Liver (tissue), 9 donors: Measurements from ENCODE around the gene PSMB3. TPM values are rescaled to one million over a fixed set of nuclear protein-coding genes. Genes with fewer than 3 reads are reported as not detected.

Experiments used
- DNase-seq: peaks from one replicate; pipeline ENCODE4 v3.0.0-alpha.2; 2017; ENCODE audit warnings: low spot score
- H3K27ac ChIP-seq, 2 donors: one replicate each; pipeline ENCODE4 v1.7.0; 2013; ENCODE audit warnings: inconsistent platforms in 2 of 2, low read length in 2 of 2, control low read depth in 1 of 2, low read depth in 1 of 2, mild to moderate bottlenecking in 1 of 2
- H3K27me3 ChIP-seq, 4 donors: one replicate each; pipeline versions ENCODE4 v1.6.1 to v1.7.0; 2013; ENCODE audit warnings: low read length in 3 of 4, inconsistent platforms in 1 of 4, mild to moderate bottlenecking in 1 of 4, moderate library complexity in 1 of 4; ENCODE audit not compliant: control insufficient read depth in 4 of 4, insufficient read depth in 4 of 4
- H3K36me3 ChIP-seq, 4 donors: one replicate each; pipeline versions ENCODE4 v1.6.1 to v1.7.0; 2013; ENCODE audit warnings: low read length in 3 of 4, mild to moderate bottlenecking in 3 of 4, low read depth in 1 of 4, moderate library complexity in 1 of 4; ENCODE audit not compliant: control insufficient read depth in 4 of 4, insufficient read depth in 3 of 4
- H3K4me1 ChIP-seq, 4 donors: one replicate each; pipeline versions ENCODE4 v1.6.1 to v1.7.0; 2013; ENCODE audit warnings: low read length in 3 of 4, mild to moderate bottlenecking in 3 of 4, moderate library complexity in 1 of 4; ENCODE audit not compliant: control insufficient read depth in 4 of 4, insufficient read depth in 4 of 4
- H3K4me3 ChIP-seq, 3 donors: one replicate each; pipeline versions ENCODE4 v1.6.1 to v1.7.0; 2013; ENCODE audit warnings: low read length in 3 of 3, control low read depth in 1 of 3, low read depth in 1 of 3, mild to moderate bottlenecking in 1 of 3
- H3K9ac ChIP-seq, 2 donors: one replicate each; pipeline ENCODE4 v1.7.0; 2013; ENCODE audit warnings: low read length in 2 of 2, mild to moderate bottlenecking in 2 of 2, moderate library complexity in 2 of 2, control low read depth in 1 of 2, low read depth in 1 of 2
- H3K9me3 ChIP-seq, 4 donors: one replicate each; pipeline versions ENCODE4 v1.6.1 to v1.7.0; 2013; ENCODE audit warnings: low read length in 3 of 4; ENCODE audit not compliant: control insufficient read depth in 4 of 4
- EGR1 ChIP-seq, 2 donors: IDR thresholded peaks; 2 replicates each; pipeline ENCODE4 v1.6.1; 2016 to 2018; ENCODE audit warnings: antibody characterized with exemption in 2 of 2, low read depth in 2 of 2
- FOXA2 ChIP-seq: IDR thresholded peaks from 2 replicates; pipeline ENCODE4 v1.6.1; 2016; ENCODE audit warnings: antibody characterized with exemption
- GABPA ChIP-seq, 2 donors: IDR thresholded peaks in 1 of 2; conservative IDR thresholded peaks in 1 of 2; 2 replicates each; pipeline ENCODE4 v1.6.1; 2016; ENCODE audit warnings: antibody characterized with exemption in 2 of 2, mild to moderate bottlenecking in 1 of 2, moderate library complexity in 1 of 2
- HNF4G ChIP-seq: IDR thresholded peaks from 2 replicates; pipeline ENCODE4 v1.6.1; 2016; ENCODE audit warnings: antibody characterized with exemption
- JUND ChIP-seq, 2 donors: IDR thresholded peaks; 2 replicates each; pipeline ENCODE4 v1.6.1; 2016; ENCODE audit warnings: antibody characterized with exemption in 2 of 2
- NR2F2 ChIP-seq: IDR thresholded peaks from 2 replicates; pipeline ENCODE4 v1.6.1; 2016; ENCODE audit warnings: antibody characterized with exemption
- RAD21 ChIP-seq, 2 donors: IDR thresholded peaks; 2 replicates each; pipeline ENCODE4 v1.6.1; 2016; ENCODE audit warnings: antibody characterized with exemption in 2 of 2, mild to moderate bottlenecking in 2 of 2
- RXRA ChIP-seq, 2 donors: IDR thresholded peaks; 2 replicates each; pipeline ENCODE4 v1.6.1; 2017 to 2018; ENCODE audit warnings: antibody characterized with exemption in 2 of 2, mild to moderate bottlenecking in 1 of 2
- SP1 ChIP-seq: IDR thresholded peaks from 2 replicates; pipeline ENCODE4 v1.6.1; 2018; ENCODE audit warnings: antibody characterized with exemption, mild to moderate bottlenecking
- YY1 ChIP-seq: IDR thresholded peaks from 2 replicates; pipeline ENCODE4 v1.6.1; 2016; ENCODE audit warnings: antibody characterized with exemption, mild to moderate bottlenecking
- WGBS: extraction: QIAGEN DNeasy Blood & Tissue Kit; methylation state at CpG from one replicate; pipeline ENCODE4 v1.1.7; 2013; 5-methylcytosine and 5-hydroxymethylcytosine counted together
- polyA plus RNA-seq, 2 donors: library from polyadenylated mRNA; stranded (reverse) in 1 of 2; unstranded in 1 of 2; fragments of 200-250 nt in 1 of 2; fragments of >200 nt in 1 of 2; fragmentation: Nextera tagmentation in 1 of 2; extraction: Ambion mirVana in 1 of 2; gene quantifications; one replicate each; pipeline versions ENCODE4 v1.2.1 to v1.2.3, GENCODE V29; 2013 to 2015
- total RNA-seq, 2 donors: library from RNA; depleted of rRNA; stranded (reverse); fragments of >200 nt; gene quantifications; one replicate each; pipeline ENCODE4 v1.2.3, GENCODE V29; 2014
- TF ChIP-seq, protein P1 (sequence below): IDR thresholded peaks from 2 replicates; pipeline ENCODE4 v1.6.1; 2016; ENCODE audit warnings: antibody characterized with exemption
- TF ChIP-seq, protein P2 (sequence below): IDR thresholded peaks from 2 replicates; pipeline ENCODE4 v1.6.1; 2016; ENCODE audit warnings: antibody characterized with exemption
- TF ChIP-seq, protein P3 (sequence below): IDR thresholded peaks from 2 replicates; pipeline ENCODE4 v1.6.1; 2016; ENCODE audit warnings: antibody characterized with exemption
- TF ChIP-seq, protein P4 (sequence below): fragments of 150-350 bp; IDR thresholded peaks from 2 replicates; pipeline ENCODE4 v1.5.1; 2017; ENCODE audit warnings: improper control_type of control experiment, low read depth, low read length; ENCODE audit not compliant: missing input control
- TF ChIP-seq, protein P5 (sequence below): IDR thresholded peaks from 2 replicates; pipeline ENCODE4 v1.6.1; 2016; ENCODE audit warnings: antibody characterized with exemption, mild to moderate bottlenecking
- donor health status: healthy.
- donor health status: healthy.
- donor health status: healthy.
- donor health status: healthy.
- donor health status: healthy.

The PSMB3 gene
- total and polyA plus RNA-seq, 4 donors, result 121 to 279 (median 169) TPM

DNA sequence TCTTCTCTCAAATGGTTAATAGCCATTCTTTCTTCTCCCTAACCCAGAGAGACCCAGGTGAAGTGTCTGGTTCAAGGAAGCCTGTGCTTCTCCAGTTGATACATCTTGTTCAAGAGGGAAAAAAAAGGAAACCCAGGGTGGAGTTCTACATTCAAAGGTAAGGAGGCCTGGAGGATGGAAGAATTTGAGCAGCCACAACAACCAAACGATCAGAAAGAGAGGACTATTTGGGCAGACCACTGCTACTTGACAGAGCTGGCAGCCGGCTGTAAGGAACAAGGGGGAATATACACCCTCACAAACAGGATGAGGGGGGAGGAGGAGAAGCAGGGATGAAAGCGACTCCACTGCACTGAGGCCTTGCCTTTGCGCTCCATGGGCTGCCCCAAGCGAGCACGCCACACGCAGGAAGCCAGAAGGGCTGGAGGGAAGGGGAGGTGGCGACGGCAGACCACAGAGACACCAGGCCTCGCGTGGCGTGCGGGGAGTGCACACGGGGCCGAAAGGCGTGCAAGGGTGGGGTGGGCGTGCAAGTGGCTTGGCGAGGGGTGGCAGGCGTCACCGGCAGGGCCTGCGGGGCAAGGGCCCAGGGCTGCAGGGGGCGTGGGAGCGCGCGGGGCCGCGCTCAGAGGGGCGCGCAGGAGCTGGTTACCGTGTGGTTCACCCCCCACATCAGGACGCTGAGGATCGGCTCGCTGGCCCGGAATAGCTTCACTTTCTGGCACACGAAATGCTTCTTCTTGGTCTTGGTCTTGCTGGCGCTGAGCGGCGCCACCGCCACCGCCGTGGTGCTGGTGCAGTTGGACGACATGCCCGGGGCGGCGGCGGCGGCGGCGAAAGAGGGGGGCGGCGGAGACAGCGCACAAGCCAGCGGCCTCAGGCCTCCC lies 46.3 kb downstream of the PSMB3 start:
- Histone ChIP-seq H3K9ac (peak overlapping the region; percentile 54 to 81), H3K27ac (peak overlapping the region; percentile 79 to 90), H3K27me3 (no peaks in the 10 kb centered on the region), H3K4me3 (peak overlapping the region; percentile 82 to 89 (median 82)), H3K36me3 (peaks cover 9 to 25% (median 23%) of the 10 kb centered on the region in 4 donors), H3K9me3 (no peaks in the 10 kb centered on the region), H3K4me1 (peaks cover 4 to 37% (median 26%) of the 10 kb centered on the region in 4 donors)
- WGBS, result under 1% methylated on average over 53 of the region's 53 CpGs
- TF ChIP-seq, protein P1, sequence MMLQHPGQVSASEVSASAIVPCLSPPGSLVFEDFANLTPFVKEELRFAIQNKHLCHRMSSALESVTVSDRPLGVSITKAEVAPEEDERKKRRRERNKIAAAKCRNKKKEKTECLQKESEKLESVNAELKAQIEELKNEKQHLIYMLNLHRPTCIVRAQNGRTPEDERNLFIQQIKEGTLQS, result no peak
- TF ChIP-seq SP1 (no peak), GABPA (IDR thresholded peaks at IDR 0.05 in 1 of 2, conservative IDR thresholded peaks at IDR 0.05 in 1 of 2) (no peak), JUND (IDR thresholded peaks at IDR 0.05) (no peak), FOXA2 (no peak), EGR1 (IDR thresholded peaks at IDR 0.05; ENCODE audit: low read depth in 2 of 2) (no peak), RAD21 (IDR thresholded peaks at IDR 0.05) (no peak), RXRA (IDR thresholded peaks at IDR 0.05) (no peak)
- TF ChIP-seq, protein P2, sequence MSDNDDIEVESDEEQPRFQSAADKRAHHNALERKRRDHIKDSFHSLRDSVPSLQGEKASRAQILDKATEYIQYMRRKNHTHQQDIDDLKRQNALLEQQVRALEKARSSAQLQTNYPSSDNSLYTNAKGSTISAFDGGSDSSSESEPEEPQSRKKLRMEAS, result no peak
- TF ChIP-seq, protein P3, sequence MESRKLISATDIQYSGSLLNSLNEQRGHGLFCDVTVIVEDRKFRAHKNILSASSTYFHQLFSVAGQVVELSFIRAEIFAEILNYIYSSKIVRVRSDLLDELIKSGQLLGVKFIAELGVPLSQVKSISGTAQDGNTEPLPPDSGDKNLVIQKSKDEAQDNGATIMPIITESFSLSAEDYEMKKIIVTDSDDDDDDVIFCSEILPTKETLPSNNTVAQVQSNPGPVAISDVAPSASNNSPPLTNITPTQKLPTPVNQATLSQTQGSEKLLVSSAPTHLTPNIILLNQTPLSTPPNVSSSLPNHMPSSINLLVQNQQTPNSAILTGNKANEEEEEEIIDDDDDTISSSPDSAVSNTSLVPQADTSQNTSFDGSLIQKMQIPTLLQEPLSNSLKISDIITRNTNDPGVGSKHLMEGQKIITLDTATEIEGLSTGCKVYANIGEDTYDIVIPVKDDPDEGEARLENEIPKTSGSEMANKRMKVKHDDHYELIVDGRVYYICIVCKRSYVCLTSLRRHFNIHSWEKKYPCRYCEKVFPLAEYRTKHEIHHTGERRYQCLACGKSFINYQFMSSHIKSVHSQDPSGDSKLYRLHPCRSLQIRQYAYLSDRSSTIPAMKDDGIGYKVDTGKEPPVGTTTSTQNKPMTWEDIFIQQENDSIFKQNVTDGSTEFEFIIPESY, result no peak
- TF ChIP-seq, protein P4, sequence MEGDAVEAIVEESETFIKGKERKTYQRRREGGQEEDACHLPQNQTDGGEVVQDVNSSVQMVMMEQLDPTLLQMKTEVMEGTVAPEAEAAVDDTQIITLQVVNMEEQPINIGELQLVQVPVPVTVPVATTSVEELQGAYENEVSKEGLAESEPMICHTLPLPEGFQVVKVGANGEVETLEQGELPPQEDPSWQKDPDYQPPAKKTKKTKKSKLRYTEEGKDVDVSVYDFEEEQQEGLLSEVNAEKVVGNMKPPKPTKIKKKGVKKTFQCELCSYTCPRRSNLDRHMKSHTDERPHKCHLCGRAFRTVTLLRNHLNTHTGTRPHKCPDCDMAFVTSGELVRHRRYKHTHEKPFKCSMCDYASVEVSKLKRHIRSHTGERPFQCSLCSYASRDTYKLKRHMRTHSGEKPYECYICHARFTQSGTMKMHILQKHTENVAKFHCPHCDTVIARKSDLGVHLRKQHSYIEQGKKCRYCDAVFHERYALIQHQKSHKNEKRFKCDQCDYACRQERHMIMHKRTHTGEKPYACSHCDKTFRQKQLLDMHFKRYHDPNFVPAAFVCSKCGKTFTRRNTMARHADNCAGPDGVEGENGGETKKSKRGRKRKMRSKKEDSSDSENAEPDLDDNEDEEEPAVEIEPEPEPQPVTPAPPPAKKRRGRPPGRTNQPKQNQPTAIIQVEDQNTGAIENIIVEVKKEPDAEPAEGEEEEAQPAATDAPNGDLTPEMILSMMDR, result no peak
- peak; percentile 59 for DNase-seq

DNA sequence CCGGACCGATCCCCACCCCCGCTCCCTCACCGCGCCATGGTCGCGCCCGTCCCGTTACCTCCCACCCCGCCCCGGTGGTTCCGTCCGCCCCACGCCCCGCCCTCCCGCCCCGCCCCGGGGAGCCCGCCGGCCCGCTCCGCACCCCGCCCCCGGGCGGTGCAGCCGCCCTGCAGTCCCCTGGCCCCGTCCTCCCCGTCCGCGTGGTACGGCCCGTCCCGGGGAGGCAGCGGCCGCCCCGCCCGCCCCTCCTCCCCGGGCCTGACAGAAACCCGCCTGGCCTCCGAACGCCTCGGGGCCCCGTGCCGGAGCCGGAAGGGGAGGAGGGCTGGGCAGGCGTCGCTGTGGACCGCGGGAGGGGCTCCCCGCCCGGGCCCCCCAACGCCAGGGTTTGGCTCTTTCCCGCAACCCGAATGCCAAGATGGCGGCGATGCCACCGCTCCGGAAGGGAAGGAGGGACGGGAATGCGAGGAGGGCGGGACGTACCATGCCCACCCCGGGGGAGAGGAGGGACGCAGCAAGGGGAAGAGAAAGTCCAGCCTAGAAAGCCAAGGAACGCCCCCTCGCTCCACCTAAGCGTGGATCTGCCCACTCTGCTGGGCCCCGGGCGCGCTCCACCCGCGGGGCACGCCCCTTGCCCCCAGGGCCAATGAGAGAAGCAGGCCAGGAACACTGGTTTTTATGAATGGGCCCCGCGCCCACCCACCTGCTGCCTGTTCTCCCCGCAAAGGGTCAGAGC lies 47.1 kb downstream of the PSMB3 start, which contains the start of gene PIP4K2B:
Gene PIP4K2B (minus strand): TSS at position 56 of the 736 bp plus-strand sequence. CDS start 132 bp downstream, outside the sequence.
- H3K27me3 ChIP-seq, result no peaks in the 10 kb centered on the region
- peak within 1 kb of the TSS; percentile 93 to 99 for H3K27ac ChIP-seq
- peak within 1 kb of the TSS; percentile 82 to 89 (median 82) for H3K4me3 ChIP-seq
- peak; percentile 95 for DNase-seq
- H3K4me1 ChIP-seq, result peaks cover 4 to 37% (median 26%) of the 10 kb centered on the region in 4 donors
- no peaks in the 10 kb centered on the region for H3K9me3 ChIP-seq
- WGBS, result under 1% methylated on average over 74 of the region's 76 CpGs
- H3K36me3 ChIP-seq, result peaks cover 9 to 31% (median 28%) of the 10 kb centered on the region in 4 donors
- peak within 1 kb of the TSS; percentile 54 to 81 for H3K9ac ChIP-seq
- TF ChIP-seq HNF4G (no peak), EGR1 (IDR thresholded peaks at IDR 0.05; ENCODE audit: low read depth in 2 of 2) (peak; percentile 80 to 88), YY1 (peak; percentile 97), RXRA (IDR thresholded peaks at IDR 0.05) (peak in 1 of 2 donors; percentile 54), NR2F2 (peak; percentile 82)
- TF ChIP-seq, protein P4, result no peak
- TF ChIP-seq, protein P1, result no peak
- TF ChIP-seq, protein P3, result peak; percentile 10
- TF ChIP-seq, protein P5, sequence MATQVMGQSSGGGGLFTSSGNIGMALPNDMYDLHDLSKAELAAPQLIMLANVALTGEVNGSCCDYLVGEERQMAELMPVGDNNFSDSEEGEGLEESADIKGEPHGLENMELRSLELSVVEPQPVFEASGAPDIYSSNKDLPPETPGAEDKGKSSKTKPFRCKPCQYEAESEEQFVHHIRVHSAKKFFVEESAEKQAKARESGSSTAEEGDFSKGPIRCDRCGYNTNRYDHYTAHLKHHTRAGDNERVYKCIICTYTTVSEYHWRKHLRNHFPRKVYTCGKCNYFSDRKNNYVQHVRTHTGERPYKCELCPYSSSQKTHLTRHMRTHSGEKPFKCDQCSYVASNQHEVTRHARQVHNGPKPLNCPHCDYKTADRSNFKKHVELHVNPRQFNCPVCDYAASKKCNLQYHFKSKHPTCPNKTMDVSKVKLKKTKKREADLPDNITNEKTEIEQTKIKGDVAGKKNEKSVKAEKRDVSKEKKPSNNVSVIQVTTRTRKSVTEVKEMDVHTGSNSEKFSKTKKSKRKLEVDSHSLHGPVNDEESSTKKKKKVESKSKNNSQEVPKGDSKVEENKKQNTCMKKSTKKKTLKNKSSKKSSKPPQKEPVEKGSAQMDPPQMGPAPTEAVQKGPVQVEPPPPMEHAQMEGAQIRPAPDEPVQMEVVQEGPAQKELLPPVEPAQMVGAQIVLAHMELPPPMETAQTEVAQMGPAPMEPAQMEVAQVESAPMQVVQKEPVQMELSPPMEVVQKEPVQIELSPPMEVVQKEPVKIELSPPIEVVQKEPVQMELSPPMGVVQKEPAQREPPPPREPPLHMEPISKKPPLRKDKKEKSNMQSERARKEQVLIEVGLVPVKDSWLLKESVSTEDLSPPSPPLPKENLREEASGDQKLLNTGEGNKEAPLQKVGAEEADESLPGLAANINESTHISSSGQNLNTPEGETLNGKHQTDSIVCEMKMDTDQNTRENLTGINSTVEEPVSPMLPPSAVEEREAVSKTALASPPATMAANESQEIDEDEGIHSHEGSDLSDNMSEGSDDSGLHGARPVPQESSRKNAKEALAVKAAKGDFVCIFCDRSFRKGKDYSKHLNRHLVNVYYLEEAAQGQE, result peak; percentile 30
